ENCODE data around the gene DBX1.
"Not testable (repeated sequence)": the region's sequence is repeated elsewhere in the genome, so short reads cannot be mapped to it uniquely, and the experiment has no call there.

Gene DBX1

DNA sequence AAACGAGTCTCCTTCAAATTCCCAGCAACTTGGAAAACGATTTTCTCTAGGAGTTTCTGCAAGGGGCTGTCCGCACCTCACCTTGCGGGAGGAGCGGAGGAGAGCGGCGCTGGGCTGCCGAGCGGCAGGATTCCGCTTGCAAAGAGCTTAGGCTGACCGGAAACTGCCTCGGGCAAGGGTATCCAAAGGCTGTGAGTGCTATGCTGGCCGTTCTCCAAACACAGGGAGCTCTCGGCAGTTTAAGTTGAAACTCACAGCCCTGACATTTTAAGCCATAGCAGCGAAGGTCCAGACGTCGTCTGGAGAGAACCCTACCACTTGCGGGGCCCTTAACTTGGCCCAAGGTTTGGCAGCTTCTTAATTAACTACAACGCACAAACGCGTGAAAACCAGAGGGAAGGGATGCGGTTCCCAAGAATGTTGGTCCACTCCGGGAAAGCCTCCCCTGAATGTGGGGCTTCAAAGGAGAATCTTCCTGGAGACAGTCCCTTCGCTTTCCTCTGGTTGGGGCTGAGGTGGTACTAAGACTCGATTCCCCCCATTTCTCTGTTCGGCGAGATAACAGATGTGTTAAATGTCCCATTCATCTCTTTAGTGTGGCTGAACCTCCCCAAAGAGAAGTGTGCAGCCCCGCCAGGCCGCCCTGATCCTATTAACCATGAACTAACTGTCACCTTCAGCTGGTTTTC, 1.1 kb upstream of the DBX1 start:
- DNase-seq = no peak

DNA sequence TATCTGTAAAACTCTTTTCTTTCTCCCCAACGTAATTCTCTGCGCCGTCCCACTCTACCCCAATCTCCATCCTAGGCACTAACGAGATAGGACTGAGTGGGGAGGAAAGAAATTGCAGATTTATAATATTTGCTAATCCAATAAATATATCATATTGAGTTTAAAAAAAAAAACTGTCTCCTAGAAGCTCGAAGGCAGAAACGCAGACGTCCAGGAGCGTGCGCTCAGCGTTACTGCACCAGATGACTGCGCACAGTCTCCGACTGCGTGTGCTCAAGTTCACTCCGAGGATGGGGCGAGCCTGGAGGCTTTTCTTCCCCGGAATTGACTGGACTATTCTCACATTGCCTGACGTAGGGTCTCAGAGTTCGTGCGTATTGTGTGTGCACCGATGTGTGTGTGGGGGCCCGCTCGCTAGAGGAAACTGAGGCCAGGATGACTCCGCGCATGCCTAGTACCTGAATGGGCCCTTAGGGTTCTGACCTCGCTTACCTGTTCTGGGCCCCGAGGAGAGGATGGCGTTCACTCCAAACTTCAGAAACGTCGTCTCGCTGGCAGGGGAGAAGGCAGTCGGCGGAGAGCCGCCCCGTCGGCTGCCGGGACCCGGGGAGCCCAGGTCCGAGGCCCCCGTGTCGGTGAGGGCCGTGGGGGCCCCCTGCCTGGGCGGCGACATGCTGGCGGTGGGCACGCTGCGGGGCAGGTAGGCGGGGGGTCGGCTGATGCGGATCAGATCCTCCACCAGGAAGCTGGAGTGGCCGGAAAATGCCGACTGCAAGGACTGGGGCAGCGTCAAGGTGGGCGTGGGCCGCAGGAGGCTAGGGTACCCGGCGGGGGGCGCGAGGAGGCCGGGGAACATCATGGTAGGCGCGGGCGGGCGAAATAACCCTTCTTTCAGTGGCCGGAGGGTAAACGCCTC, 551 bp downstream of the DBX1 start:
- no peak for DNase-seq

DNA sequence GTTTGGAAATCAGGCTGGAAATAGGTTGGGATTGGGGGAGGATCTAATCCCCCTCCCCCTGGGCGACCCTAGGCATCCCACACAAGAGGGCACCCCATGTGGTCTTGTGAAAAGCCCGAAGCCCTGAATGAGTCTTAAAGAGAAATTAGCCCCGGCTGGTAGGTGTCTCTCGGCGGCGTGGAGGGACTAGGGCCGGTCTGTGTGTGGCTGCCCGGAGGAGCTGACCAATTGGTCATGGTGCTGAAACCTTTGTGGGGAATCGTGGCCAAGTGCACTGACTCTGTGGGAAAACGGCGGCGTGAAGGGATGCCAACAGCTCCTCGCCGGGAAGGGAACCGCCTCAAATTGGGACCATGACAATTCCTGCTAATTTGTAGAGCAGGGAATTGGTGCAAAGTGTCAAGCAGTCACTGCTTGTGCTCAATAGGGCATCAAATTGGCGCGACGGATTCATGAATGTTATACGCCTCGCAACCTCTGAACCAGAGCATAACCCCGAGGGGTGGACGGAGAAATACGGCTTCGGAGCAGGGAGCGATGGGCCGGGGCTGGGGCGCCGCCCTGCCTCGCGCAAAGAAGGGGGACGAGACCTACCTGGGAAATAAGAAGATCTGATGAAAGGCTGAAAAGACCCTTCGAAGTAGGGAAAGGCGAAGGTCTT, 1.5 kb downstream of the DBX1 start:
- peak; percentile 83 for DNase-seq

DNA sequence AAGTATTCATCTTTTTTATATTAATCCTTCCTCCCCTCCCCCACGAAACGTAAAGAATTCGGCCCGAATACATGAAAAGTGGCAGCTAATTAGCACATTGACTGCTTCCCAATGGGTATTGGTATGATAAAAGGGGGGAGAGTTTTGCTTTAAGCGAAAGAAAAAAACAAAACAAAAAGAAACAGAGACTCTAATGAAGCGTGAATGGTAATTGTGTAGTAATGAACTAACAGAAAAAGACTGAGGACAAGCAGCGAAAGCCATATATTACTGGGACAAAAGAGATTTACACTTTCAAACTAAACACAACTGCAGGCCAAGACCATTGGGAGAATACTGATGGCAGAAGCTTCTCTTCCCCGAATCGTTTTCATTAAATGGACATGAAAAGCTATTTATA, 2.5 kb downstream of the DBX1 start:
- no peak for DNase-seq

DNA sequence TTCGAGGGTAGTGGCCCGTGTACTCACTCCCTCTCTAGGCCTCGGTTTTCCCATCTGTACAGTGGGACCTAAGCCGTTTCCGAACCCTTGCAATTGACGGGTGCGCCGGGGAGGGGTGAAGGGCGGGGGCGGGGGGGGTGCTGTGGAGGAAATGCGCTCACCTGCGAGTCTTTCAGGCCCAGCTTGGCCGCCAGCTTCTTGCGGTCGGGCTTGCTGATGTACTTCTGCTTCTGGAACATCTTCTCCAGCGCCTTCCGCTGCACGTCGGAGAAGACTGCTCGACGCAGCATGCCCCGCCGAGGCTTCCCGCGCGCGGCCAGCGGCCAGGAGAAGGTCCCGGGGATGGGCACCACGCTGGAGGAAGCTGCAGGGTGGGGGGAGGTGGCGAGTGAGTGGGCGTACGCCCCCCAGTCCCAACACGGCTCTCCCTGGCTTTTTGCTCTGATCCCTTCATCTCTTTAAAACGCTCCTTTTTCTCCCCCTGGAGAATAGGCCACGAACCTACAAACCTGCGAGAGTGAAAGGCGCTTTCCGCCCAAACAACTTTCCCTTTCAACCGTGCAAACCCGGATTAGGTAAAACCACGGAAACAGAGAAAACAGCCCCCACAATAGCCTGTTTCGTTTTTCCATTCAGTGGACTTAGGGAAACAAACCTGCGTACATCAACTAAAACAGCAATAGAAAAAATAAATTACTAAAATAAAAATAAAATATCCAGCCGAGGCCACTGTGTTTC, 3.2 kb downstream of the DBX1 start:
- DNase-seq = no peak

DNA sequence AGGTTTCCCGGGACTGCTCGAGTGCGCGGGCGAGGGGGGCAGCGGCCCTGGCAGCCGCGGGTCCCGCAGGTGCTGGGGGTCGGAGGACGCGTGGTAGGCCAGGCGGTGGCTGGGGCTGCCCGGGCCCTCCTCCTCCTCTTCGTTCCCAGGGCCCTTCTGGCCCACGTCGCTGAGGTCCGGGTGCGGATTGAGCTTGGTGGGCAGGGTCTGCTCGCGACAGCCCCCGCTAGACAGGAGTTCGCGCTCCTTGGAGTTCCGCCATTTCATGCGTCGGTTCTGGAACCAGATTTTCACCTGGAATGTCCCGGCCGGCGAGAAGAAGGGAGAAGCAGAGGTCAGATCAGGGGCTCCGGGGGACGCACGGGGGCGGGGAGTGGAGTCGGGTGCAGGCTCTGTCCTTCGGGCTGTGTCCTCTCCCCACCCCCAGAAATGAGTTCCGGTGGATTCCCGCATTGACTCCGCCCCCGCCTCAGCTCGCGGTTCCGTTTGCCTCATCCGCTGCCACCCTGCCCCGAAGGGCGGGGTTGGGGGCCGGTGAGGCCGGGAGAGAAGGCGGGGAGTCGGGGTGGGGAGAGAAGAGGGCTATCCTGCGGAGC, 3.9 kb downstream of the DBX1 start:
- no peak for DNase-seq

DNA sequence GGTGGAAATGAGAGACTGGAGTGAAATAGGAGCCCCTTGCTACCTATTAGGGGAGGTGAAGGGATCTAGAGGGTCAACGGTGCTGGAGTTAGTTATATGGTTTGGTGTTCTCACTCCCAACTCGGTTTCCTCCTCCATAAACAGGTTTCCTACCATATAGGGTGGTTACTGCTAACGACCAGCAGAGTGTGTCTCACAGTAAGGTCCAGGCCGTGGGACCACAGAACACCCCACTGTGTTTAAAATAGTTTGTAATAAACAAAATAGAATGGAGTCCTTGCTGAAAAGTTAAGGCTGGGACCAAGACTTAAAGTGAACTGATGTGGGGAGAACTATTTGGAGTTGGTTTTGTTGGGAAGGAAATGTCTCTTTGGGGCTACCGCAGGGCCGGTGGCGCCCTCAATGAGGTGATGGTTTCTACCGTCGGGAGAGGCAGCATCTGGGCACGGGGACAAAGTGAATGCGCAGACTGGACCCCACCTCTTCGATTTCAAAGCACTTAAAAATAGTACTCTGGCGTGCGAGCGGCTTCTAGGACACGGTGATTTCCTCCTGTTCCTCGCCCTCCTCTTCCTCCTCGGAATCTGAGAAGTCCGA, 4.5 kb downstream of the DBX1 start:
- DNase-seq = no peak

DNA sequence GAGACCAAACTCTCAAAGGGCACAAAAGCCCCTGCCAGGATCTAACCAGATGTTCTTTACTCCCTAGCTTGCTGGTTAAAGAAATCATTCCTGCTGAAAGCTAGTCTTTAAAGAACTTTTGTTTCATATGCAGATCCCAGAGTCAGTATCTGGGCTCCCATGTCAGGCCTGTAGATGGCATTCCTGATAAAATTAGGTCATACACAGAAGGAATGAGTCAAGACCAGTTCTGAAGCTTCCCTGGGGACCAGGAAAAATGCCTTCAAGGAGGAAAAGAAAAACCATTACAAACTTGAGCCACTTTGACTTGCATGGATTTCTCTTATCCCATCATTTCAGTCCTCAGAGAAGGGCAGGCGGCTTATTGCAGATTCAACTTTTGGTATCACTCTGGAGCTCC, 5.9 kb downstream of the DBX1 start:
- no peak for DNase-seq

DNA sequence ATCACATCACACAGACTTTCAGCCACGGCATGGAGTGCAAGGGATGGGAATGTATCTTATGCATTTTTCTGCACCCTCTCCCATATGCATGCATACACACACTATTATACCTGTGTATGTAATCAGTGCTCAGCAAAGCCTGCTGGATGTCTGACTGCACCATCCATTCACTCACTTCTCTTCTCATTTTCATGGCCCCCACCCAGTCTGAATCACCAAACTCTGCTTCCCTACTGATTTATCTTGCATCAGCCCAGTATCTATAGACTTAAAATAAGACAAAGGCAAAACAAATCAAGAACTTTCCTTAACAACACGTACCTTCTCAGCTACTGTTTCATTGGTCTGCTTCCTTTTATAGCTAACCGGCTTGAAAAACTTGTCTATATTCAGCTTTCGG, 21.6 kb downstream of the DBX1 start:
- DNase-seq = no peak

DNA sequence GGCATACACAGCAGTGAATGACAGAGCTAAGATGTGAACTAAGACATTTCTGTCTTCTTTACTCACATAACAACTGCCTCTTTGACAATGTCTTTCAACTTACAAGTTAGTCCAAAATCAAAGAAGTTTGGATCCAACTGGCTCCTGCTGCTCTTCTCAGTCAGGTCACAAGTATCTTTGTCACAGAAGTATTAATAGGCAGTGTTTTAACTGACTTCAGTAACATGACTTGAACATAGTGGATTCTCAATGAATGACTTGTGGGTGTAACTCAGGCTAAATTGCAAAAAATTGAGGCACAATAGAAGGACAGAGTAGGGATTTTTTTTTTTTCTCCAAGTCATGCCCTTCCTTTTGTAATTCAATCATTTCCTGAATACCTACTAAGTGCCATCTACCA, 22.6 kb downstream of the DBX1 start:
- no peak for DNase-seq

DNA sequence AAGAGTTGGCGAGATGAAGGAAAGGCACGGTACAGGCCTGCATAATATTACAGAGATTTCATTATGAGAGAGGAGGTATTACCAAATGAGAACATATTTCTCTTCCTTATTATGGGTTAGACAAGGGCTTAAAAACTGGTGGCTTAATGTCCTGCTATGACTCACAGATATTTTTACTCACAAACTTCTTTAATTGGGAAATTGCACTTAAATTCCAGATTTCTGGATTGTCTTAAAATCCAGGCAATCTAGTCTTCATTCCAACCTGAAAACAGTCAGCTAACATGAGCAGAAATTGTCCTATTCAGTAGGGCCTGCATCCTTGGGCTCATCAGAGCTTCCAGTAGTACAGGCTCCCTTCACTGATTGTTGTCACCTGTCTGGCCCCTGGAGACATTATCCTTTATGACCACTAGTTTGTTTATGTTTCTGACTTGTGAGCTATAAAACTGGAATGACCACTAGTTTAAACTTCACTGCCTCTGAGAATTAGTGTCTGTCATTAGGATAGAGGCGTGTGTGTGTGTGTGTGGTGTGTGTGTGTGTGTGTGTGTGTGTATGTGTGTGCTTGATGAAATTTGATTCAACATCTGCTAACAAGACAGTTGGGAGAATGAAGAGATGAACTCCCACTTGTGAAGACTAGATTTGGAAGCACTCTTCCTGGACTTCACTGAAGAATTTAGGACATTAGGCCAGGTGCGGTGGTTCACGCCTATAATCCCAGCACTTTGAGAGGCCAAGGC, 25.1 kb downstream of the DBX1 start:
- DNase-seq = no peak

DNA sequence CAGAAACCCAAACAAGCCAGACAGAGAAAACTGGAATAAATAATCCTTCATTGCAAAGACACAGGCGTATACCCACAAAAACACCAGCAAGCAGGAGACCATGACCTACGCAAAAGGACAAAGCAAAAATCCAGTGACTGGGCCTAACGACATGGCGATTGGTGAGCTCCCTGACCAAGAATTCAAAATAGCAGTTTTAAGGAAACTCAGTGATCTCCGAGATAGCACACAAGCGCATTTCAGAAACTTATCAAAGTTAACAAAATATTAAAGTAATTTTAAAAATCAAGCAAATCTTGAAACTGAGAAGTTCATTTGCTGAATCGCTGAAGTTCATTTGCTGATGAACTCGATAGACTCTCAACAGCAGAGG, 27.6 kb downstream of the DBX1 start:
- no peak for DNase-seq

DNA sequence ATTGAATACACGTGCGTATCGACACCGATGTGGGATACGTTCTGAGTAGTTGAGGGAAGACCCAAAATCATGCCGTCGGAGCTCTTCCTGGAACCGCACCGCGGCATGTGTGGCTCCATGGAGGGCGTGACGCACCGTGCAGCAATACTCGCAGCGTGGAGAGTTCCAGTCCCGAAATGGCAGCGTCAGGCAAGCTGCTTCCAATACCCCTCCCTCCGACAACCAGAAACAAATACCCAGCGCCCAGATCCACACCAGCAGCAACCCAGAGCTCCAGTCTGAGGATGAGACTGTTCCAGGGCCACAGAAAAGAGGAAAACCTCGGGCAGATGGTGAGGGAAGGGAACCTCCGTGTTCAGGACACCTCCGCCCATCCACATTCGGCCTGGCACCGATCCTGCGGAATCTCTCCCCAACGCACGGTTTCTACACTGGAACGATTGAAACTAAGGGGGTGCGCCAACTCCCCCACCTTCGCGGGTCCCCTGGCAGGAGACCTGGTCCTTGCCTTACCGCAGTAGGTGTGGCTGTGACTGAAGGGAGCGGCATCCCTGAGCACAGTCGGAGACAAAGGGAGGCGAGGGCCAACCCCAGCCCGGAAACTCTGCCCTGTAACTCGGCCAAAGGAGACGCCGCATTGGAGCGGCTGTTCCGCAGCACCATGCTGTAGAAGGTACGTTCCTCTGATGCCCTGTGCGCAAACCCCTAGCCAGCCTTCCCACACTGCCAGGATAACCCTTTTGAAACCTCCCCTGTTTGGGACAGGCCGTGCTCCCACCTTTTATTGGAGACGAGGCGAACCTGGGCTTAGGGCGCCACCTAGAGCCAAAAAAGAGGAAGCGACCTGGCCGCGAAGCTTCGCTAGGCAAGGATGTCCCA, 28.2 kb downstream of the DBX1 start:
- DNase-seq = peak; percentile 60

DNA sequence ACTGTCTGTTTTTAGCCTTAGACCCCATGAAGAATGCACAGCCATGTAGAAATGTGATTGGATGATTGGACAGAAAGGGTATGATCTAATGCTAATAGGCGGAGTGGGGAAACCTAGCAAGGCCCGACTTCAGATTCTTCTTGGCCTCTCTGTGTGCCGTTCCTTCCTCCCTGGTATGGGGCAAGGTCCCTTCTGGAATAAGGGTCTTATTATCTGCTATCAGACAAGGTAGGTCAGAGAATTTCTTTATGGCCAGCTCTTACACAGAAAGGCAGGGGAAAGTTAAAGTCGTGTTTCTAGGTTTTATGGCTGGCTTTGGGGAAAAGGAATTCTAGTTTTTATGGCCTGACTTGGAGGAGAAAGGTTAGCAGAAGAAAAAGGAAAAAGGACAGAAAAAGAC, 30.6 kb downstream of the DBX1 start:
- DNase-seq = no peak

DNA sequence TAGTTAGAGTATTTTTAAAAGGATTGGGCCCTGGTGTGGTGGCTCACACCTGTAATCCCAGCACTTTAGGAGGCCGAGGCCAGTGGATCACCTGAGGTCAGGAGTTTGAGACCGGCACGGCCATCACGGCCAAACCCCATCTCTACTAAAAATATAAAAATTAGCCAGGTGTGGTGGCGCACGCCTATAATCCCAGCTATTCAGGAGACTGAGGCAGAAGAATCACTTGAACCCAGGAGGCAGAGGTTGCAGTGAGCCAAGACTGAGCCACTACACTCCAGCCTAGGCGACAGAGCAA, 31.8 kb downstream of the DBX1 start:
- DNase-seq = not testable (repeated sequence)

DNA sequence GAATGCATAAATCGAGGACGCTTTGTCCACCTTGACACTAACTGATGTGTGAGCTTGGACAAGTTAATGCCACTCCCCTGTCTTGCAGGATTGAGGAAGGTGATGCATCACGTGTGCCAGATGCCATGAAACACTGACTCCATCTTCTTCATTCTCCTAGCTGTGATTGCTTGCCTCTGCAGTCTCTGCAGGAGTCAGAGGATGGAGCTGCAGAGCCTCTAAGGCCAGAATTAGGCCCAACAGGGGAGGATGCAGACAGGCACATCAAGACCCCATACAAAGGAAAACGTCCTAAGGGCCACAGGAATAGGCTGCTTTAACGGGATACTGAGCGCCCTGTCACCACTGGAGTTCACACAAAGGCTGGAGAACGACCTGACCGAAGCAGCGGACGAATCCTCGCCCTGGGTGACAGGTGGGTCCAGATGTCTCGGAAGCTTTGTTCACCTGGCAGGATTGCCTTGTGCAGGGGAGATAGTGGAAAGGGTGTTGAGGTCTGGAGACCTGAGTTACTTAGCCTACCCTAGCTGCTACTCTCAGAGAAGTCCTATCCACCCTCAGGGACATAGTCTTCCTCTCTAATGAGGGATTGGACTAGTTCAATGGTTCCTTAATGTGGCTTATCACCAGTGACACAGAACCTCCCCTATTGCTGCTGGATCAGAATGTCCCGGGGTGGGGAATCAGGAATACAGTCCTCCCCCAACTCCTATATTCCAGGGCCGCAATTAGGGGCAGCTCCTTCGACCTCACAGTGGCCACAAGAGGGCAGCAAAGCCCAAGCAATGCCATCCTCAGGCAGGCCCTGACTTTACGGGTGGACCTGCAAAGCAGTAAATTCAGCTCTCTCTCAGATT, 32.4 kb downstream of the DBX1 start:
- DNase-seq = peak; percentile 64

DNA sequence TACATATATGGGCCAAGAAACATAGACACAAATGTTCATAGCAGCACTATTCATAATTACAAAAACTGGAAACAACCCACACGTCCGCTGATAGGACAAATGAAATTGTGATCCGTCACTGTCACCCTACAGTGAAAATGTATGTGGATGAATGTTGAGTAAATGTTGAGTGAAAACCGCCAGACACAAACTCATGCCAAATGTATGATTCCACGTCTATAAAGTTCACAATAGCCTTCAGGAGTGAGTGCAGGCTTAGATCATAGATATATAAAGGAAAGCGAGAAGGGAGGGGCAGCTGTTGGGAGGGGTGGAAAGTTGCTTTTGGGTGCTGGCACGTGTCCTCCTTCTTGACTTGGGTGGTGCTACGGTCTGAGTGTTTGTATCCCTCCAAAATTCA, 33.6 kb downstream of the DBX1 start:
- DNase-seq = no peak

DNA sequence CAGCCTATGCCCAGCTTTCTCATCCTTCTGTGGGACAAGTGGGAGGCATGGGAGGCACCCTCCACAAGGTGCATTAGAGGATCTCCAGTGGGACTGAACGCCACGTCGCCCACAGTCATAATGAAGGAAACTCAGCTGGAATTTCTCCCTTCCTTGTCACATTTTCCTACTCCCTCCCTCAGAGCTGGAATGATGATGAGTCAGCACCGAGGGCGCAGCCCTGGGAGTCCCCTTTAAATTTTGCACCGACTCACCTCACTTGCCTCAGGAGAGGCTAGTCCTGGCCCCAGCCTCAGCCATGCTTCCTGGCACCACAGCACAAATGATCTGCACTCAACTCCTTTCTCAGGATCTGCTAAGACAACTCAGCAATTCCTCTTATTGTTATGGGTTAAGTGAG, 34.3 kb downstream of the DBX1 start:
- no peak for DNase-seq

DNA sequence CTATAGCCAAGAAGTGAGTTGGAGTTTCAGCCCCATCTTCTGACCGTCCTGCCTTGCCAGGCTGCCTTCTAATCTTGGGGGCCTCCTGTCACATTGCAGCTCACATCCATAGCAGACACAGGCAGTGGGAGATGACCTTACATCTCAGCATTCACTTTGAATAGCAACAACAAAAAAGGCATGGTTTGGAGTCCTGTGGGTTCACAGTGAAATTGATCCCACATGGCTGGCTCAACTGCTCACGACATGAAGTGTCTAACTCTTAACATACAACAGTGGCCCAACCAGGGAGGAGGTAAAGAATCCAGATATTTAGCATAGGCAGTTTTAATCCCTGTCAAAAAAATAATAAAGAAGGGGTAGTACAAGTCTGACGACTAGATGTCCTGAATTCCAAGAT, 38.1 kb downstream of the DBX1 start:
- DNase-seq = no peak

Data from left hindlimb (tissue), 1 donor.